ENCODE measurements around the gene AJAP1.

AJAP1 gene

DNA sequence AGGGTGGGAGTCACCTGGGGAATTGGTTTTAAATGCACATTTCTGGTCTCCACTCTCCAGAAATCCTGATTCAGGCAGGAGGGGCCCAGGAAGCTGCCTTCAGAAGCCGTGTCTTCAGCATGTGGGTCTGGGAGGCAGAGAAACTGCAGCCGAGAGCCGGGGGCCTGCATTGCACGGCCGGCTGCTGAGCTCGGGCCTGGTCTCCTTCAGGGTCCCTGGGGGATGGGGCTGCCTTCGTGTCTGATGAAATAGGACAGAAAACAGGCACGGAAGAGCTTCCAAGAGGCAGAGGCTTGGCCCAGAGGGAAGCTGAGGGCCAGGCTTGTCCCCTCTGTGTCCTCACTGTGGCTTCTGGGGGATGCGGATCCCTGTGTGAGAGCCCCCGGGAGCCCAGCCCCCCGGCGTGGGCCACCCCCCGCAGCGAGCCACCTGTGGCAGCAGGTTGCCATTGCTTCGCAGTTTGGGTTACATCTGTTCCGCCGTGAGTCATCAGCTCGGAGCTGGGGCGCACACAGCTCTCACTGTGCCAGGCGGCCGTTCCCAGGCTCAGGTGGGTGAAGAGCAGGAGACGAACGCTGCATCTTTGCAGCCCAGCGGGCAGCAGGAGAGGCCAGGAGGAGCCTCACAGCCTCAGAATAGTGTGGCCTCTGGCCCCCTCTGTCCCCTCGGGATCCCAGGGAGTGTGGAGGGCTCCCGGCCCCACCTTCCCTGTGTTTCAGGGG is 72.4 kb downstream of the AJAP1 start:
- TF ChIP-seq GATA3 (IDR thresholded peaks at IDR 0.05; ENCODE audit: low read depth, low read length) (no peak), GATA2 (IDR thresholded peaks at IDR 0.05; ENCODE audit: low read depth, low read length) (no peak)

DNA sequence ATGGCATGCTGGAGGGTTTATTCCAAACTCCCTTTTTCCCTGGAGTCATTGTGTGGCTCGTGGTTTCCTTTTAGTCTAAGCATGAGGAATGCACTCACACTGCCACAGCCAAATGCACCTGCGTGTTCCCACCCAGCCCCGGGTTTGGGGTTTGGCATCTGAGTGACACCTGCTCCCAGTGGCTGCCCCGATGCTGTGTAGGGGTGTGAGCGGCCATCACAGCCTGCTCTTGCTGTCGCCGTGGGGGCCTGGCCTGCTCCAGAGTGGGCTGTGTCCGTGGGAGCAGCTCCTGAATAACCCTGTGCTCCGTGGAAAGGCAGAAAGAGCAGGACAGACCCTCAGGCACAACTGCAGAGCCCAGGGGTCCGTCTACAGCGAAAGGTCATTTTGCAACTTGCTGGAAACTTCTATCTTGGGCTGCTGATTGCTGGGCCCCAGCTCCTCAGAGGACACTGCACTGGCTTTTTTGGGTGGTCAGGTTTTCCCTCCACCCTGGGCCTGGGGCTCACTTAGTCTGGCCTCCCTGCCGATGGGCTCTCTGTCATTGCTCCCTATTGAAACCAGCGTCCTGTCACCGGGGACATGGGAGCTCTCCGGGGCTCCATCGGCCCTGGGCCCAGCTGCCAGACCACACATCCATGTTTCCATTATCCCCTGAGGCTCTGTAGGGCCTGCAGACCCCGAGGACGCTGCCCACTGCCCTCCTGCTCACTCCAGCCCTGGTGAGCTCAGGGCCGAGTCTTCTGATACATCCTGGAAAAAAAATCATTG is 74.1 kb downstream of the AJAP1 start:
- TF ChIP-seq GATA2 (IDR thresholded peaks at IDR 0.05; ENCODE audit: low read depth, low read length), result no peak
- no peak for TF ChIP-seq GATA3 (IDR thresholded peaks at IDR 0.05; ENCODE audit: low read depth, low read length)

DNA sequence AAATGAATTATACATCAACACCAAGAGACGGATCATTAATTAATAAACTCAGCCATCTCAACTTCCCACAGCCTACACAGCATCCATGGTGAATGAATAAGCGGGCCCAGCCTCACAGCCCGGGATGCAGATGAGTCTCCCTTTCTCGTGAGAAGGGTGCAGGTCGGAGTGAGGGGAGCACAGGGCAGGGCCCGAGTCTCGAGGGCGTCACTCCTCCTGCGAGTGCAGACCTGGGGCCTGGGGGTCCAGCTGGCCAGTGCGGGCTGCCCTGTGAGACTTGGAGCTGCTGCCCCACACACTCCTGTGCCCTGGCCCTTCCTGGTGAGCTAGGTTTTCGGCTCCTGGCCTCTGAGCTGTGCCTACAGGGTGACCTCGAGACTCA is 74.7 kb downstream of the AJAP1 start:
- TF ChIP-seq GATA3 (IDR thresholded peaks at IDR 0.05; ENCODE audit: low read depth, low read length) (no peak), GATA2 (IDR thresholded peaks at IDR 0.05; ENCODE audit: low read depth, low read length) (no peak)

DNA sequence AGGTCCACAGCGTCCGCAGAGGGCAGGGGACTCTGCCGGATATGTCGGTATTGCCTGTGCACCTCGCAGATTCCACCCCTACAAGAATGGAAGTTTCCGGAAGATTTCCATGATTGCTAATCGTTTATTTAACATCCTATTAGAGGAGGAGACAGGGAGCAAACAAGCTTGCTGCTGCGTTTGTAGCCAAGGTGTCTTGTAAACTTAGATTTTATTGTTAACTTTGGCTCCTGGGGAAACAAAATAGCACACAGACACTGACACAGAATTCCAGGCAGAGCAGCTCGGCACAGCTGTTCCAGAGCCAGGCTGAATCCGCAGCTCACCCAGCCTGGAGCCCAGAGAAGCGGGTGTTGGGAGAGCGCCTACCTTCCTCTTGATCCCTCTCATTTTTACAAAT is 75.7 kb downstream of the AJAP1 start:
- TF ChIP-seq GATA2 (IDR thresholded peaks at IDR 0.05; ENCODE audit: low read depth, low read length) (no peak), GATA3 (IDR thresholded peaks at IDR 0.05; ENCODE audit: low read depth, low read length) (no peak)

DNA sequence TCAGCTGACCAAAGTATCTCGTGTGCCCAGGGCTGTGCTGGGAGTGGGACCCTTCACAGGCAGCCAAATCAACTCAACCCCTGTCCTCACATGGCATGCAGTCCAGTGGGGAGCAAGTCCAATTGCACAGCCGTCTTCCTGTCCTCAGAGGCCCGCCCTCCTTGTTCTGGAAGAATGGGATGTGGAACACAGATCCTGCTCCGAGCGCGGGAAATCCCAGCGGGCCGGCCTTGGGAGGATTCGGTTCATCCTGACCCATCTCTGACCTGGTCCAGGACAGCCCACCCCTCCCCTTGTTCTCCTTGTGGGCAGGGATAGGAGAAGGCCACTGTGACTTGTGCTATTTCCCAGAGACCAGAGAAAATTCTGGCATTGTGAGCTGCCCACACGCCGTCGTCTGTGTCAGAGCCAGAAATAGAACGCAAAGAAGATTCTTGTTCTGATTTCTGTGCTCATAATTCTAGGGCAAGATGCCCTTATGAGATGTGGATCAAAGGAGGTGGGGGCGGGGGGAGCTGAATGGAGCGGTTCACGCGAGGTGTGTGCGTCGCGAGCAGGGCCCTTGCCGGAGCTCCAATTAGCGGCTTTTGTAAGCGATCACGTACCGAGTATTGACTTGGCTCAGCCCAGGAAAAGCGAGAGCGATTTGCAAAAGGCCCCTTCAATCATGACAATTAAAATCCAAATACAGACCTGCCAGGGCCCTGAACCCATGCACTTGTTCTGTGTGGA is 79.2 kb downstream of the AJAP1 start:
- TF ChIP-seq GATA2 (IDR thresholded peaks at IDR 0.05; ENCODE audit: low read depth, low read length) (no peak), GATA3 (IDR thresholded peaks at IDR 0.05; ENCODE audit: low read depth, low read length) (no peak)

DNA sequence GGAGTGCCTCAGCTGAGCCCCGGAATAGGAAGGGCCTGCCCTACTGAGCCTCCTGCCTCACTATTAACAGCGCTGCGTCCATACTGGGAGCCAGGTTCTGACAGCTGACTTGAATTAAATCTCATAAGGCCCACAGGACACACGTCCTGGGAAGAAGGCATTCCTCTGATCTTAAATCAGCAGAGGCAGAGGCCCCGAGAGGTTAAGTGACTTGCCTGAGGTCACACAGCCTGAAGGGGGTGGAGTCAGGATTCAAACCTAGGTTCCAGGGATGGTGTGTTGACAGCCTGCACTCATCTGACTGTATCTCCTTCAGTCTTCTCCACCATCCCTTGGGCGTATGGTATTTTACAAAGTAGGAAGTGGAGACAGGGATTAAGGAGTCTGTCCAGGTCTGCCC is 79.8 kb downstream of the AJAP1 start:
- TF ChIP-seq GATA3 (IDR thresholded peaks at IDR 0.05; ENCODE audit: low read depth, low read length) (no peak), GATA2 (IDR thresholded peaks at IDR 0.05; ENCODE audit: low read depth, low read length) (no peak)

DNA sequence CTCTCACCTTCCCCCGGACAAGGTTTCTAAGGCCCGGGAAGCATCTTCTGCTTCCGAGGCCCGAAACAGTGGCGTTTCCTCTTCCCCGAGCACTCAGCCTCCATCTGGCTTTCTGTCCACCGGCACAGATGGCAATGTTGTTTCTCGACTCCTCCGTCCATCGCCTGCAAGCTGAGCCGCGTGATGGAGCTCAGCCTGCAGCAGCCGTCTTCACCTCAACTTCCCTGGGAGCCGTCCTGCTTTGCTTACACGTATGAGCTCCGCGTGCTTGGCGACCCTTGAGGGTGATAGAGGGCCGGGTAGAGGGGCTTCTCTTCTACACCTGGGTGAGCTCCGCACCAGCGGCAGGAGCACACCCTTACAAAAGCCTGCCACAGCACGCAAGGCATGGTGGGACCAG is 80.4 kb downstream of the AJAP1 start:
- TF ChIP-seq GATA3 (IDR thresholded peaks at IDR 0.05; ENCODE audit: low read depth, low read length), result no peak
- no peak for TF ChIP-seq GATA2 (IDR thresholded peaks at IDR 0.05; ENCODE audit: low read depth, low read length)

DNA sequence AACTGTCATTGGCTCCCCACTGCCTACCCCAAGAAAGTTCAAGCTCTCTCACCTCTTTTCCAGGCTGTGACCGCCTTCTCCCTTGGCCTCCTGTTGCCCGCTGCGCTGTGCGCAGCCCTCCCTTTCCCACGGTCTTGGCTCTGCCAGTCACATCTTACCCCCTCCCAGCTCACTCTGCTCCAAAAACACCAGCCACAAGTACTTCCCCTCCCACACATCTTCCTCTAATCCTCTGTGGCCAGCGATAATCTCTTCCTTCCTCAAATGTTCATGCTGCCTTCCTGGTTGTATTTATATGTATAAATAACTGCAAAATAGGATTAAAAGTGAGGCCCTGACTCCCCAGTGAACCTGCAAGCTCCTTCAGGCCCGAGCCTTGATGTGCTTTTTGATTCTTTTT is 81.8 kb downstream of the AJAP1 start:
- TF ChIP-seq GATA3 (IDR thresholded peaks at IDR 0.05; ENCODE audit: low read depth, low read length) (no peak), GATA2 (IDR thresholded peaks at IDR 0.05; ENCODE audit: low read depth, low read length) (no peak)

DNA sequence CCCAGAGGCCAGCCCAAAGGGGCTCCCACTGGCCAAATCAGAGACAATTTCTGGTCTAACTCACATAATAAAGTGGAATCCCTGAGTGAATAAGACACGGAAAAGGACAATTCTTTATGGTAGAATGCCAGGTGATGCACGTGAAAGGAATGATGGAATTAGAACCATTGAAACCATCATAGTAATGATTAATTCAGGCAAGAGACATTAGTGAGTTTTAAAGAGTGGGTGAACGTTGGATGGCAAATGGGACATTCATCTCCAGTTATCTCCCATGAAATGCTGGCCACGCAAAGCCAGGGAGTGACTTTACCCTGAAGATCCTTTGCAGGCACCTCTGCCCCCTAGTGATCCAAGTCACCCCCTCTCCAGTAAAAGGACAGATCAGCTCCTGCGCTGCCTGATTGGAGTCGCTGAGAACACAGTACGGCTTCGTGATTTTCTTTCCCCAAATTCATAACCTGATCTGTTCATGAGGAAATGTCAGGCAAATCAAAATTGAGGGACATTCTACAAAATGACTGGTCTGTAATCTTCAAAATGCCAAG is 87.5 kb downstream of the AJAP1 start:
- TF ChIP-seq GATA3 (IDR thresholded peaks at IDR 0.05; ENCODE audit: low read depth, low read length) (no peak), GATA2 (IDR thresholded peaks at IDR 0.05; ENCODE audit: low read depth, low read length) (no peak)

DNA sequence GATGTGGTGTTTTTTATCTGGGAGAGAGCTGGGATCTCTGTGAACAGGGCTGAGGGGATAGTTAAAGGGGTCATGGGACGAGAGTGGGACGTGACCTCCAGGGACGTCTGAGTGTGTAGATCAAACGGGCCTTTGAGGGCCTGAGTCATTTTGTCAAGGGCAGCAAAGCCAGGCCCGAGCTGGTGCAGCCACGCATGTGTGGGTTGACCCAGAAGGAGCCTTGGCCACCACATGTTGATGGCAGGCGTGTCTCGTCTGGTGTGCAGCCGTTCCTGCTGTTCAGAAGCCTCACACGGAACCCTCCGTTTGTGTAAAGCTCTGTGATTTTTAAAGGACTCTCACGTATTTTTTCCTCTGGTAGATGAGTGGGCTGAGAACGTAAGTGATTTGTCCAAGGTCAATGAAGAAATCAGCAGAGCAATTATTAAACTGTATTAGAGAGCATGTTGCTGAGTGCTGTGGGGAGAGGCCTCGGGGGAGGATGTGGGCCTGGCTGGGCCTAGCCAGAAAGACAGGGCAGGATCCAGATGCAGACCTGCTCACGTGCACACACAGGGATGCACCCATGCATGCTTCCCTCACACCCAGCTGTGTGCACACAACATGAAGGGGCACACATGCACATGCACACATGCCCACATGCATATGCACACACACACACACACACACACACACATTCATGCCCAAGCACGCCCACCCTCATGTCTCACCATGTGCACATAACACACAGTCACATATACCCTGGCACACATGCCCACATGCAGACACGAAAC is 89.8 kb downstream of the AJAP1 start:
- no peak for TF ChIP-seq GATA3 (IDR thresholded peaks at IDR 0.05; ENCODE audit: low read depth, low read length)
- no peak for TF ChIP-seq GATA2 (IDR thresholded peaks at IDR 0.05; ENCODE audit: low read depth, low read length)

DNA sequence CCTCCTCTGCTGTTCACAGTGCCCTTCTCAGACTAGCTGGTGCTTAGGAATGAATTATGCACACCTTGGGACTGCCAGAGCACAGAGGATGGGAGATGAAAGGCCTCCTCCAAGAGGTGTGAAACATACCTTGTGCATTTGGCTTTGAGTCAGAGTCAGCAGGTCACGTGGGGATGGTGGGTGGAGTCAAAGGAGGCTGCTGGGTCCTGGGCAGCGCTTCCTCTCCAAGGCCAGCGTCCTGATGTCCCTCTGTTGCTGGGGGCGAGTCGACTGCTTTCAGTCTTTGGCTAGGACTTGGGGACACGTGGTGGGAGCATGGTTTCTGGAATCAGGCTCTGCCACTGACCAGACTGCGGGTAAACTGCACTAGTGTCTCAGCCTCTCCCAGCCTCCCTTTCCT is 91.2 kb downstream of the AJAP1 start:
- TF ChIP-seq GATA2 (IDR thresholded peaks at IDR 0.05; ENCODE audit: low read depth, low read length) (no peak), GATA3 (IDR thresholded peaks at IDR 0.05; ENCODE audit: low read depth, low read length) (no peak)

DNA sequence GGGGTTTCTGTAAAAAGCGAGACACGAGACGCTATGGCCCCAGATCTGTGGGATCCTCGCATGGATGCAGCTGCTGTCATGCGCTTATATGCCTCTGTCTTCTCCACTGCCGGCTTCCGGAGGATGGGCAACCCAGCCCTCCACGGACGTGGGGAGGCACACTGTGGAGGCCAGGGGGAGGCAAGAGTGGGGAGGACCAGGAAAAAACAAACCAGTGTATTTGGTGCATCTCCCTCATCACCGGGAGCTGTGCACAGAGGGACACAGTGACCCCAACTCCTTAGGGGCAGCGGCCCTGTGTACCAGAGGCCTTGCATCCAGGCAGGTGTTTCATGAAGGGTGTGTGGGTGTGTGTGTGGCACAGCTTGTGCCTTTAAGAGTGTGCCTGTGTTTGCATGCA is 95.0 kb downstream of the AJAP1 start:
- TF ChIP-seq GATA3 (IDR thresholded peaks at IDR 0.05; ENCODE audit: low read depth, low read length) (no peak), GATA2 (IDR thresholded peaks at IDR 0.05; ENCODE audit: low read depth, low read length) (no peak)

DNA sequence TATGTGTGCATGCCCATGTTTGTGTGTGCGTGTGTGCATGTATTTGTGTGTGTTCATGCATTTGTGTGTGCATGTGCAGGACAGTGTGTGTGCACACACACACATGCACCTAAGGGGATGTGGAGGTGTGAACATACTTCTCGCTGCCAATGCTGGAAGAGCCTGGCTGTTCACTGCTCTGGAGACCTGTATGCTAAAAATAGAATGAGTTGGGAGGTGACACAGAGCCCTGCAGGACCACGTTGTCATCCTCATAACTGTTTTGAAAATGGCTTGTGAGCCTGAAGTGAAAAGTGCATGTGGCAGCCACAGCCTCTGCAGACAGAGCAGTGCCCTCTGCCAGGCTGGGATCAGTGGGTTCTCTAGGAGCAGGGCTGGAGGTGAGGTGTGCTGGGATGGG is 95.8 kb downstream of the AJAP1 start:
- TF ChIP-seq GATA2 (IDR thresholded peaks at IDR 0.05; ENCODE audit: low read depth, low read length) (no peak), GATA3 (IDR thresholded peaks at IDR 0.05; ENCODE audit: low read depth, low read length) (no peak)

DNA sequence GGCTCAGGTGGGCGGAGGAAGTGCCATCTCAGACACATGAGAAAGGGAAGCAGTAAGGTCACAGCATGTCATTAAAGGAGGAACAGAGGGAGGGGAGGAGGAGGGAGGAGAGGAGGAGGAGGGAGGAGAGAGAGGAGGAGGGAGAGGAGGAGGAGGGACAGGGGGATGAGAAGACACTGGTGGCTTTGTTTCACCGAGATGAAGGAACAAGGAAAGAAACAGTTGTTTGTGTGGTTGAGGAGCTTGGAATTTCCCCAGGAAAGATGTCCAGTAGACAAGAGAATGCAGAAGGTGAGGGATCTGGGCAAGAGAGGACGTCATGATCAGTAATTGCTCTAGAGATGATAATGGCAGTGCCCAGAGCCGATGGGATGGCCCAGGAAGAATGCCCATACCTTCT is 97.7 kb downstream of the AJAP1 start:
- TF ChIP-seq GATA3 (IDR thresholded peaks at IDR 0.05; ENCODE audit: low read depth, low read length), result no peak
- TF ChIP-seq GATA2 (IDR thresholded peaks at IDR 0.05; ENCODE audit: low read depth, low read length), result no peak
